Limb (tissue), 2 donors: ENCODE results near the gene ZBP1.

Experiments used
- DNase-seq, 2 donors: peaks; one replicate each; pipeline ENCODE4 v3.0.0-alpha.2; 2016; ENCODE audit errors: extremely low spot score in 2 of 2

Gene ZBP1

GRCh38 chr20:57576002-57576401 lies 44.2 kb downstream of the ZBP1 start:
- DNase-seq, result no peak

DNA sequence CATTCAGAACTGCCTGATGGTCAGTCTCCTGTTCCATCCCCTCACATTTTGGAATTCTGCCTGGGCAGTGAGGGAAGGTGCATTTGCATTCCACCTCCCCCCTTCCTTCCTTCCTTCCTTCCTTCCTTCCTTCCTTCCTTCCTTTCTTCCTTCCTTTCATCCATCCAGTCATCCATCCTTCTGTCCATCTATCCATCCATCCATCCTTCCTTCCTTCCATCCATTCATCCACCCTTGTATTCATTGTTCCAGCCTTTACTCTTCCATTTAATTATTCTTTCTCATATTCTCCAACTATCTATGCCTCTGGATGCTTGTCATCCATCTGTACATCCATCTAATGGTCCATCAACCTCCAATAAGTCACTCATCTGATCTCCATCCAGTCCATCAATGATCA lies 45.3 kb downstream of the ZBP1 start:
- DNase-seq, result no peak

- no peak for DNase-seq
Measured at GRCh38 chr20:57573894-57574293, 46.3 kb downstream of the ZBP1 start.

GRCh38 chr20:57573242-57573641 lies 47.0 kb downstream of the ZBP1 start:
- DNase-seq, result no peak

DNA sequence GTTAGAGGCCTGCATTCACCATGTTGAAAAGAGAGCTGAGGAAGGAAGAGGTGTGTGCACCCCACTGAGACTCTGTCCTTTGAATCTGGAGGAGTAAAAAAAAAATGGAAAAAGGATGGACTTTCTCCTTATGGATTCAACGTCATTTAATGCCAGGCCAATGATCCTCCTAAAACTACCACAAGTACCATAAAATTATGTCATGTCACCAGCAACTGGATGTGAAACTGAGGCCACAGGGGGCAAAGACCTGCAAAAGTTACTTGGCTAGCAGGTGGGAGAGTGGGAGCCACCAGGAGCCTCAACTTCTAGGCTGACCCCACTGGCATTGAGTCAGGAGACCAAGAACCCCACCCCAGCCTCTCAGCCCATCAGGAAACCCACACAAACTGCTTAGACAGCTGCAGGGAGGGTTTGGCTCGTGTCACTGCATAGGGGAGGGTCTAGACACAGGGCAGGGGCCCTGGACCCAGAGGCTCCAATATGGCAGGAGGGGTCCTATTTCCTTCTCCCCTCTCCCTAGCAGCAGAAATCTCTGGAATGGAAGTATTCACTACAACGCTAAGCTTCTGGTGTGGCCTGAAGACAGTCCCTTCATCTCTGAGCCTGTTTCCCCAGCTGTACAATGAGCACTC lies 48.3 kb downstream of the ZBP1 start:
- no peak for DNase-seq

- no peak for DNase-seq
Measured at GRCh38 chr20:57570920-57571319, 49.3 kb downstream of the ZBP1 start.

DNA sequence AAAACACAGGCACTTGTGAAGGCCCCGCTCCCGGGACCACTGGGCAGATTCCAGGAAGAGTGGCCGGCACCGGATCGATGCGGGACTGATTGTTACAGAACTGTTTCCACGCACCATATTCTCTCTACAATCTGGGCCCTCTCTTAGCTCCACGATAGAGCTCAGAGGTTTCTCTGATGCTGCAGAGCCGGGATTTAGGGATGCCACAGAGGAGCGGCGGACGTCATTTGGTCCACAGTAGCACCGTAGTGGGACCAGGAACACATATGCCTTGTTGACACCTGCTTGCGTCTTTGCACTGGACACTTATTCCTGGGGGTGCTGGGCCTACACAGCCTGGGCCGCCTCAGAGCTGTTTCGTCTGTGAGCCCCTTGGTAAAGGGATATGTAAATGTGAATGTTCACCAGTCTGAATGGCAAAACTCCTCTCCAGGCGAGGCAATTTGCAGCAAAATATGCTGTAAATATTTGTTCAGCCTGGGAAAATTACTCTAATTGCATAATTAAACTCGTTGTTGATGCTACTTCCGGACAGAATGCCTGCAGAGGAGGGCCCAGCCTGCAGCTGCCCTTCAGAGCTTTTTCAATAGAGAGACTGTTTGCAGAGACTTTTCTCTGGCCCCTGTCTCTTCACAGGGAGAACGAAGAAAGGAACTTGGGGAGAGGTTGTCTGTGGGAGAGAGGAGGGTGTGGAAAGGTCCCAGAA lies 49.9 kb downstream of the ZBP1 start:
- DNase-seq, result no peak

DNA sequence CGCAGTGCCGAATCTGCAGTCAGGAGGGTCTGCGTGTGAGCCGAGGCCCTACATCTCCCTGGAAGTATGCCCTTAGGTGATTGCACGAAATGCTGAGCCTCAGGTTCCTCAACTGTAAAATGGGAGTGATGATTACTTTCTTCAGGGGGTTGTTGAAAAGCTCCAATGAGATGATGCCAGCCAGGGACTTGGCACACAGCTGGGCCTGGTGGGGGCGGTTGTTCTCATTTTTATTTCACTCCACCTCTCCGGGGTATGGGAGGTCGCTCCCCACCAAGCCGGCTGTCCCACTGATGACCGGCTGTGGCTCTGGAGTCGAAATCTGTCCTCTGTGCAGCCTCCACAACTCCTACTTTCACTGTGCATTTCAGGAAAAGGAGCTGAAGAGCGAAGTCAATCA lies 51.3 kb downstream of the ZBP1 start:
- DNase-seq, result no peak

DNA sequence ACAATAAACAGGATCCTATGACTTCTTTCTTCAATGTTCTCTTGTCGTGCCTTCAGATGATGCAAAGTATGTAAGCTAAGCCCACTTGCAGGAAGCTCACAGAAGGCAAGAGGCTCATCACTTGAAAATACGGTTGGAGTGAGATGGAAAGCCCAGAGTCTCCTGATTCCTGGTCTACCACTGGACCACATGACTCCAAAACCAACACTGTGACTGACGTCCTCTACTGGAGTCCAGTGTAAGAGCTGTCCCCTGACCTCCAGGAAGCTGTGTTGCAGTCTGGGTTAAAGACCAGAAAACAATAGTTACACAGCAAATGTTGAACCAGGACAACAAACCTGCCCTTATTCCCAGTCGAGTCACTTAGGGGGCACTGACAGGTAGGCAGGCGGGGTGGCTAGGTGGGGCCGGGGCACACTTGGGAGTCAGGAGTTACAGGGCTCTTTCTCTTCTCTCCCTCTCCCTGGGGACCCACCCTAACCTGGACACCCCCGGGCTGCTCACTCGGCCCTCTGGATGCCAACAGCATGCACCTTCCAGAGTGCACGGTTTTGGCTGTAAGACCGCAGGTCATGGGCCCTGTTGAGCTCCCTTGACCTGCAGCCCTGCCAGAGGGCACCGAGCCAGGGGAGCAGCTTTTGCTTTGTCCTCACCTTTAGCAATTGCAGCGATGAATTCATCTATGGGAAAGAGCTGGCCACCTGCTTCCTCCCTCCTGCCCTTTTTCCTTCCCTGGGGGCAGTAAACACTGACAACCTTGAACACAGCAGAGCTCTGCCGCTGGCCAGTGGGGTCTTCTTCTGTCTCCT lies 51.9 kb downstream of the ZBP1 start:
- no peak for DNase-seq

DNA sequence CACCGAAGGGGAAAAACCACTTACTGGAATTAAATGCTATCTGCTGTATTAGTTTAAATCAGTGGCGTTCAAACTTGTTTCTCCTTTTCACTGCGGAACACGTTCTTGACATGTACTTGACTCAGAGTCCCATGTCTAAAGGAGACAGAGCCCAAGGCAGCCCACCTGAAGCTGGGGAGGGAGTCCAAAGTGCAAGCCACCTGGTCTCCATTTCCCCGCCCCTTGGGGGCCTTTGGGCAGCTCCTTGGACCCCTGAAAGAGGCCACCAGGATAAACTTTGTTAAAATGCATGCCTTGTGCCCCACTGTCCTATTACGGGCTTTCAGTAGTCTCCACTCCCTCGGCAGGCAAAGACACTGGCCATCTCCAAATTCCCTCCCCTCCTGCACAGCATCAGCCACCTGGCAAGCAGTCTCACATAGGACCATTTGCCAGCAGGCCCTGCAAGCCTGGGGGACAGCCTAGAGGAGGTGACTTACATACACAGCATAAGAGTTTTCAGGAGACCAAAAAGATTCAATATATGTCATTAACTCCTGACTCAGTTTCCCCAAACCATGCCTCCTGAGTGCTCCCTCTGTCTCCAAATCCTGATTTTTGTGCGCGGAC lies 52.7 kb downstream of the ZBP1 start:
- no peak for DNase-seq

DNA sequence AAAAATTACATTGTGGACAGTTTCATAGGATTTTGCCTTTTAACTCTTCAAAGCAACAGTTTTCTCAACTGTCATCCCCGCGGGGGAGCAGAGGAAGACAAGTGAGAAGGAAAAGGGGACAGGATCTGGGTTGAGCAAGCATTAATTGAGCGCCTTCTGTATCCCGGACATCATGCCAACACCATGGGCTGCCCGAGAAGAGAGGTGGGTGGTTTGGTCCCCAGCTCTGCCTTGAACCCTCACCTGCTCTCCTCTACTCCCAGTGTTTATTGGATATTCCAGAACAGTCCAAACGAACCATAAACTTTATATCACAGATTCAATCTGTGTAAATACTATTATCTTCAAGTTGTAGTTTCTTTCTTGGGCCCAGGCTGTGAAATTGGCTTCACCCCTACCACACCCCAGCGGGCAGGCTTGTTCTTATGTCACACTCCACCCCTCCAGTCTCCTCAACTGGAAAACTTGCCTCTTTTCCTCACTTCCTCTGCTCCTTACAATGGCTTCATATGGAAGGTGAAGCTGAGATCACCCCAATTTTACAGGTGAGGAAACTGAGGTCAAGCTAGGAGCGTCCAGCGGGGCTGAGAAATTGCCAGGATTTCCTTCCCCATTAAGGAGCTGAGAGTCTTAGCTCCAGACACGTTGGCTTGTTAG lies 53.3 kb downstream of the ZBP1 start:
- no peak for DNase-seq

GRCh38 chr20:57566399-57566798 lies 53.8 kb downstream of the ZBP1 start:
- no peak for DNase-seq

- DNase-seq, result no peak
Measured at GRCh38 chr20:57564951-57565642, 55.1 kb downstream of the ZBP1 start.

GRCh38 chr20:57564180-57564802 lies 55.9 kb downstream of the ZBP1 start:
- DNase-seq, result no peak

- no peak for DNase-seq
Measured at GRCh38 chr20:57563522-57563921, 56.7 kb downstream of the ZBP1 start.

DNA sequence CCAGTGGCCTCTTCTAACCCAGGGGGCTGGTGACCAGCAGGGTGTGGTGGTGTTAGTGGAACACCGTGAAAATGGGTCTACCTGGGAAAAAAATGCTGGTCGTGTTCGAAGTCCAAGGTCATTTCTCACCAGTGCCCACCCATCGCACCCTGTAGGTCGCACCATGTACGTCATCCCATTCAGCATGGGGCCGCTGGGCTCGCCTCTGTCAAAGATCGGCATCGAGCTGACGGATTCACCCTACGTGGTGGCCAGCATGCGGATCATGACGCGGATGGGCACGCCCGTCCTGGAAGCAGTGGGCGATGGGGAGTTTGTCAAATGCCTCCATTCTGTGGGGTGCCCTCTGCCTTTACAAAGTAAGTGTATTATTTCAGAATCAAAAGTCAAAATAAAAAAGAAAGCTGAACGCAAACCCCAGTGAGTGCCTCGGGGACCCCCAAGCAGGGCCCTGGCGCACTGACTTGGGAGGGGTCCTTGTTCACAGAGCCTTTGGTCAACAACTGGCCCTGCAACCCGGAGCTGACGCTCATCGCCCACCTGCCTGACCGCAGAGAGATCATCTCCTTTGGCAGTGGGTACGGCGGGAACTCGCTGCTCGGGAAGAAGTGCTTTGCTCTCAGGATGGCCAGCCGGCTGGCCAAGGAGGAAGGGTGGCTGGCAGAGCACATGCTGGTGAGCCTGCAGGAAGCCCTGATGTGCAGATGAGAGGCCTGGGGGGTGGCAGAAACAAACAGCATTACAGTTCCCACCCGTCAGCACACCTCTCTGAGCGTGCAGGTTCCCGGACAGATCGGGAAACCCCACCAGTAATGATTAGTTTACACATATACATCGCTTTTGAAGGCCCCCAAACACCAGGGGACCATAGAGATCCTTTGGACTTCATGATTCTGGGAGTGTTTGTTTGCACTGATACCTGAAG lies 57.4 kb downstream of the ZBP1 start:
- DNase-seq, result no peak

DNA sequence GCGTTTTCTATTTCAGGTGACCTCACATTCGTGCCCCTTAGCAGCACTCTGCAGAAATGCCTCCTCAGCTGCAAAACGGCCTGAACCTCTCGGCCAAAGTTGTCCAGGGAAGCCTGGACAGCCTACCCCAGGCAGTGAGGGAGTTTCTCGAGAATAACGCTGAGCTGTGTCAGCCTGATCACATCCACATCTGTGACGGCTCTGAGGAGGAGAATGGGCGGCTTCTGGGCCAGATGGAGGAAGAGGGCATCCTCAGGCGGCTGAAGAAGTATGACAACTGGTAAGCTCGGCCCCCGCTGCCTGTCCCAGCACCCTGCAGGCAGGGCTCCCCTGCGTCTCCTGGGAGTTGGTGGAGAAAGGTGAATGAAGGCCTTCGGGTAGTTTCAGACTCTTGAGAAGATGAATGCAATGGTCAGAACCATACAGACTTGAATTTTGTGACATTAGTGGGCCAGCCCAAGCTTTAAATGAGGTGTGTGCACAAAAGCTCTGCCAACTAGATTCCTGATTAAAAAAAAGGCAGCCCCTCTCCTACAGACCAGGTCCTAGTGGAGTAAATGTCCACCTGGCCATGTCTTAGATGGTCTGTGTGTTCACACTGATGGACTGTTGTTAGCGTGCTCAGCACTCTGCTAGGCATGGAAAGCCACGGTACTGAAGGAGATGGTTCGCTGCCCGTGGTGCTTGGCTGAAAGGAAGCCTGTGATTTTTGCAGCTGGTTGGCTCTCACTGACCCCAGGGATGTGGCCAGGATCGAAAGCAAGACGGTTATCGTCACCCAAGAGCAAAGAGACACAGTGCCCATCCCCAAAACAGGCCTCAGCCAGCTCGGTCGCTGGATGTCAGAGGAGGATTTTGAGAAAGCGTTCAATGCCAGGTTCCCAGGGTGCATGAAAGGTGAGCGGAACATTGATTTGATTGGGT lies 58.6 kb downstream of the ZBP1 start:
- DNase-seq, result no peak
